GM19372 (cell line): Measurements from ENCODE around the gene ZNF668.

ENCODE experiments used
- ATAC-seq: cut with Tn5 transposase; IDR thresholded peaks from one replicate; pipeline ENCODE4 v1.9.1; 2021; ENCODE audit warnings: mild to moderate bottlenecking, low read depth, moderate library complexity; ENCODE audit not compliant: unreplicated experiment

ZNF668 gene

GRCh38 chr16:31082368-31083045 is 8.5 kb upstream of the ZNF668 start:
- ATAC-seq = no peak

- ATAC-seq = no peak
Observed at GRCh38 chr16:31081428-31082351, 7.7 kb upstream of the ZNF668 start.

GRCh38 chr16:31080756-31081419 is 6.8 kb upstream of the ZNF668 start:
- no peak for ATAC-seq

GRCh38 chr16:31080035-31080629 is 6.1 kb upstream of the ZNF668 start:
- no peak for ATAC-seq

GRCh38 chr16:31079342-31079944 is 5.4 kb upstream of the ZNF668 start:
- ATAC-seq = no peak

- ATAC-seq = no peak
Observed at GRCh38 chr16:31078597-31079341, 4.7 kb upstream of the ZNF668 start.

GRCh38 chr16:31077592-31078396 is 3.8 kb upstream of the ZNF668 start:
- ATAC-seq = no peak

- no peak for ATAC-seq
Observed at GRCh38 chr16:31077024-31077423, 3.0 kb upstream of the ZNF668 start.

- ATAC-seq = no peak
Observed at GRCh38 chr16:31076319-31076718, 2.3 kb upstream of the ZNF668 start.

- no peak for ATAC-seq
Observed at GRCh38 chr16:31074814-31075183, 759 bp upstream of the ZNF668 start.

GRCh38 chr16:31073142-31073969 is 684 bp downstream of the ZNF668 start:
- peak; percentile 47 for ATAC-seq

GRCh38 chr16:31072540-31073141 is 1.4 kb downstream of the ZNF668 start:
- ATAC-seq = no peak

- ATAC-seq = no peak
Observed at GRCh38 chr16:31071861-31072260, 2.2 kb downstream of the ZNF668 start.

GRCh38 chr16:31067342-31067741 is 6.7 kb downstream of the ZNF668 start:
- ATAC-seq = no peak

- ATAC-seq = no peak
Observed at GRCh38 chr16:31064882-31065461, 9.1 kb downstream of the ZNF668 start.

GRCh38 chr16:31063843-31064611 is 10.0 kb downstream of the ZNF668 start:
- no peak for ATAC-seq

- no peak for ATAC-seq
Observed at GRCh38 chr16:31063495-31063842, 10.6 kb downstream of the ZNF668 start.
